Panc1 (cell line): ENCODE results near the gene PAK1IP1. TPM values are rescaled to one million over a fixed set of nuclear protein-coding genes. Genes with fewer than 3 reads are reported as not detected.

Source experiments
- ATAC-seq: fragments of 200-7000 bp; cut with Tn5 transposase; 2 replicates; pipeline ENCODE4 v1.9.1; 2020; ENCODE audit warnings: mild to moderate bottlenecking, moderate library complexity
- BruUV-seq: library from RNA; stranded (reverse); fragments of 400-500 nt; replicated peaks from 2 replicates; lab custom pipeline; 2021; lab: Mats Ljungman, UMichigan
- CTCF ChIA-PET: fragments of 300-600 bp; sonication (Branson Sonifier 250); formaldehyde crosslinking; loops from one replicate; lab custom pipeline; 2022; ENCODE audit warnings: antibody characterized with exemption; lab: Charles Lee
- POLR2A ChIA-PET: fragments of 300-600 bp; sonication (Branson Sonifier 250); formaldehyde crosslinking; loops from one replicate; lab custom pipeline; 2022; ENCODE audit warnings: antibody characterized with exemption; lab: Charles Lee
- DNase-seq: peaks from one replicate; pipeline ENCODE4 v3.0.0-alpha.2; 2010; ENCODE audit warnings: low read depth, low spot score
- H3K27ac ChIP-seq: 2 replicates; pipeline ENCODE4 v1.5.1; 2011; ENCODE audit warnings: mild to moderate bottlenecking, low read length, inconsistent platforms
- H3K27me3 ChIP-seq: fragments of 200-500 bp; sonication (Bioruptor generic); 2 replicates; pipeline ENCODE4 v1.6.0; 2014; ENCODE audit warnings: low read length, inconsistent platforms; ENCODE audit not compliant: control insufficient read depth, insufficient read depth
- H3K36me3 ChIP-seq: fragments of 200-500 bp; sonication (Bioruptor generic); 2 replicates; pipeline ENCODE4 v1.5.1; 2014; ENCODE audit warnings: inconsistent platforms, mild to moderate bottlenecking, low read length, moderate library complexity; ENCODE audit not compliant: control insufficient read depth, insufficient read depth
- H3K4me1 ChIP-seq: 2 replicates; pipeline ENCODE4 v1.5.1; 2011; ENCODE audit warnings: inconsistent platforms, mild to moderate bottlenecking, low read length, moderate library complexity; ENCODE audit not compliant: control insufficient read depth, insufficient read depth
- H3K4me3 ChIP-seq, 2 experiments: 2 replicates each; pipeline ENCODE4 v1.5.1; 2011 to 2012; ENCODE audit warnings: low read depth in 2 of 2, low read length in 2 of 2, mild to moderate bottlenecking in 2 of 2, inconsistent platforms in 1 of 2, moderate library complexity in 1 of 2
- H3K9me3 ChIP-seq: fragments of 200-500 bp; sonication (Bioruptor generic); 2 replicates; pipeline ENCODE4 v1.5.1; 2014; ENCODE audit warnings: low read depth, mild to moderate bottlenecking, inconsistent platforms, low read length, moderate library complexity; ENCODE audit not compliant: control insufficient read depth, insufficient read depth
- POLR2AphosphoS5 ChIP-seq: IDR thresholded peaks from 2 replicates; pipeline ENCODE4 v1.6.1; 2012; ENCODE audit warnings: mild to moderate bottlenecking, low read depth, low read length, moderate library complexity
- REST ChIP-seq, 2 experiments: IDR thresholded peaks; 2 replicates each; pipeline ENCODE4 v1.6.1; 2011 to 2012; ENCODE audit warnings: low read depth in 2 of 2, control low read depth in 1 of 2, low read length in 1 of 2, mild to moderate bottlenecking in 1 of 2, moderate library complexity in 1 of 2; ENCODE audit not compliant: insufficient read depth in 1 of 2
- SIN3A ChIP-seq: IDR thresholded peaks from 2 replicates; pipeline ENCODE4 v1.6.1; 2012; ENCODE audit warnings: low read depth, mild to moderate bottlenecking, low read length, moderate library complexity, borderline replicate concordance; ENCODE audit not compliant: insufficient read depth
- TCF7L2 ChIP-seq: IDR thresholded peaks from 2 replicates; pipeline ENCODE4 v1.6.1; 2011; ENCODE audit warnings: mild to moderate bottlenecking, low read depth, low read length, inconsistent platforms
- in situ Hi-C: cut with HindIII; loops from 2 replicates; pipeline ENCODE4 v1.10.0; 2016; ENCODE audit warnings: low sequenced_read_pairs, low pct_unique_long_range_greater_than_20kb
- intact Hi-C: fragments of 100-400 bp; cut with micrococcal nuclease; formaldehyde crosslinking; loops from one replicate; pipeline ENCODE4 v1.10.0; 2022; ENCODE audit not compliant: unreplicated experiment
- total RNA-seq: library from RNA; stranded (reverse); gene quantifications from one replicate; pipeline ENCODE4 v1.2.1, GENCODE V29; 2021; ENCODE audit not compliant: unreplicated experiment
- TF ChIP-seq, protein P1 (sequence below): fragments of 450-650 bp; IDR thresholded peaks from 2 replicates; pipeline ENCODE4 v1.5.1; 2017; ENCODE audit warnings: mild to moderate bottlenecking

Gene PAK1IP1
- total RNA-seq, 1 experiment from 2014 or later = 27.3 TPM

DNA sequence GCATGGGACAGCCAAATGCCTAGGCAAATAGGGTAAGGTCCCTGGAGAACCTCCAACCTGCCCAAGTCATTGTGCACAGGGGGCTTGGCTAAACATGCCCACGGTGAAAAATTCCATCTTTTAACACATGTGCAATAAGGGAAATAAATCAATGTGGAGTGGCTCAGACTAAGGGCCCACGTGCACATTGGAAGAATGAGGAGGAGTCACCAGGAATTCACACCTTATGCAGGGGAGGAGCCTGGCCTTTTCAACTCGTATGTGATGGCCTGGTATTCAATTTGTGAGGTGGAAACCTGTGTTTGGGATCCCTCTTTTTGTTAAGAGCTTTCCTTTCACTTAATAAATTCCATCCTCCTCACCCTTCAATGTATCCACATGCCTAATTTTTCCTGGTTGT lies 13.0 kb upstream of the PAK1IP1 start:
- Histone ChIP-seq H3K27me3 (no peaks in the 10 kb centered on the region), H3K27ac (no peak overlapping the region), H3K9me3 (no peaks in the 10 kb centered on the region), H3K4me3 (no peak overlapping the region), H3K36me3 (no peaks in the 10 kb centered on the region), H3K4me1 (no peaks in the 10 kb centered on the region)
- intact Hi-C loops (no loop called here), in situ Hi-C loops (no loop called here)
- ChIA-PET POLR2A (no interaction called here), CTCF (no interaction called here)
- no TSS peak for BruUV-seq
- DNase-seq (no peak), ATAC-seq (no peak)
- TF ChIP-seq, protein P1, sequence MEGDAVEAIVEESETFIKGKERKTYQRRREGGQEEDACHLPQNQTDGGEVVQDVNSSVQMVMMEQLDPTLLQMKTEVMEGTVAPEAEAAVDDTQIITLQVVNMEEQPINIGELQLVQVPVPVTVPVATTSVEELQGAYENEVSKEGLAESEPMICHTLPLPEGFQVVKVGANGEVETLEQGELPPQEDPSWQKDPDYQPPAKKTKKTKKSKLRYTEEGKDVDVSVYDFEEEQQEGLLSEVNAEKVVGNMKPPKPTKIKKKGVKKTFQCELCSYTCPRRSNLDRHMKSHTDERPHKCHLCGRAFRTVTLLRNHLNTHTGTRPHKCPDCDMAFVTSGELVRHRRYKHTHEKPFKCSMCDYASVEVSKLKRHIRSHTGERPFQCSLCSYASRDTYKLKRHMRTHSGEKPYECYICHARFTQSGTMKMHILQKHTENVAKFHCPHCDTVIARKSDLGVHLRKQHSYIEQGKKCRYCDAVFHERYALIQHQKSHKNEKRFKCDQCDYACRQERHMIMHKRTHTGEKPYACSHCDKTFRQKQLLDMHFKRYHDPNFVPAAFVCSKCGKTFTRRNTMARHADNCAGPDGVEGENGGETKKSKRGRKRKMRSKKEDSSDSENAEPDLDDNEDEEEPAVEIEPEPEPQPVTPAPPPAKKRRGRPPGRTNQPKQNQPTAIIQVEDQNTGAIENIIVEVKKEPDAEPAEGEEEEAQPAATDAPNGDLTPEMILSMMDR = no peak
- TF ChIP-seq TCF7L2 = no peak
- TF ChIP-seq POLR2AphosphoS5 = no peak
- TF ChIP-seq SIN3A = no peak
- no peak for TF ChIP-seq REST (IDR thresholded peaks at IDR 0.05; ENCODE audit: insufficient read depth in 1 of 2, low read depth in 2 of 2, low read length in 1 of 2)

DNA sequence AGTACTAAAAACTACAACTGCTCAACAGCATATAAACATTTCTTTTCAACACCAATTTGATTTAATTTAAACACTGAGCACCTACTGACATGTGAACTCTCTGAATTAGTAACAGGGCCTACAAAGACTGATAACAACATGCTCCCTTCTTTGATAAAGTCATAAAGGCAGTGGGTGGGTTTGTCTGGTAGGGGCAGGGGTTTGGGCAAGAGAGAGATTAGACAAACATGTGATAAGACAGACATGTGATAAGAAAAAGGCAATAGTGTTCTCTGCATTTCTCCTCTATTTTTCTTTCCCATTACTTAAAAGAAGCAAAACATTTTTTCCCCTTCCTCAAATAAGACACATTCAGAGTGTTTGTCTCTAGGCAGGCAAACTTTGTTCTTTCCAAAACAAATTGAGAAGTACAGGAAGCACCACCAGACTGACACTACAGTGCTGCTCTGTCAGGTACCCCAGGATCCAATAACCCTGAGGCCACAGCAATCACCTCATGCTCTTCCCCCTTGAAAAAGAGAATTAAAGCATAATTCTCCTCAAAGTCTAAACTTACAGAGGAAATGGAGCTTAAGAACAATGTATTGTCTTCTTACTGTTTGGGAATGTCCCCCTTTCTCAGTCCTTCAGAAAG lies 12.3 kb upstream of the PAK1IP1 start:
- POLR2A ChIA-PET = no interaction called here
- Histone ChIP-seq H3K36me3 (no peaks in the 10 kb centered on the region), H3K27ac (no peak overlapping the region), H3K27me3 (no peaks in the 10 kb centered on the region), H3K4me3 (no peak overlapping the region), H3K4me1 (no peaks in the 10 kb centered on the region), H3K9me3 (no peaks in the 10 kb centered on the region)
- CTCF ChIA-PET = no interaction called here
- DNase-seq (no peak), ATAC-seq (no peak)
- no TSS peak for BruUV-seq
- TF ChIP-seq POLR2AphosphoS5 (no peak), SIN3A (no peak), TCF7L2 (no peak), REST (IDR thresholded peaks at IDR 0.05; ENCODE audit: insufficient read depth in 1 of 2, low read depth in 2 of 2, low read length in 1 of 2) (no peak)
- TF ChIP-seq, protein P1 = no peak
- in situ Hi-C loops (no loop called here), intact Hi-C loops (no loop called here)
